K562 (cell line): ENCODE measurements around the gene ZNF692. TPM values are rescaled to one million over a fixed set of nuclear protein-coding genes. Genes with fewer than 3 reads are reported as not detected.
A peak's percentile ranks its signal among the peaks of the same experiment; 100 is the strongest.

Source experiments
- ATAC-seq: fragments of 200-7000 bp; cut with Tn5 transposase; 3 replicates; pipeline ENCODE4 v1.9.1; 2020; ENCODE audit warnings: moderate library complexity
- BruUV-seq: library from RNA; stranded (reverse); fragments of 400-500 nt; replicated peaks from 2 replicates; lab custom pipeline; 2021; lab: Mats Ljungman, UMichigan
- CTCF ChIA-PET: fragments of 300-600 bp; formaldehyde crosslinking; extraction: SDS; loops from one replicate; lab custom pipeline; 2021; ENCODE audit warnings: low intra/inter-chr PET ratio; lab: Yijun Ruan, JAX
- POLR2A ChIA-PET: fragments of 300-600, 350-650 bp; sonication (Branson Sonifier 250); formaldehyde crosslinking; extraction: SDS; loops from one replicate; lab custom pipeline; 2021; ENCODE audit warnings: antibody characterized with exemption, inconsistent platforms; lab: Yijun Ruan, JAX
- DNase-seq, 4 experiments: peaks; one replicate each; pipeline versions ENCODE4 v3.0.0 to v3.0.0-alpha.2; 2011 to 2018; ENCODE audit warnings: low spot score in 3 of 4, mixed read lengths in 3 of 4; ENCODE audit errors: extremely low read depth in 1 of 4
- FAIRE-seq: peaks from 2 replicates; lab custom pipeline; 2011; peaks lifted over from hg19 to GRCh38; lab: Jason Lieb, UNC
- H2AFZ ChIP-seq: 2 replicates; pipeline ENCODE4 v1.6.0; 2011; ENCODE audit warnings: low read depth, low read length, control low read depth, inconsistent platforms
- H3K27ac ChIP-seq: fragments of 200-600 bp; 3 replicates; pipeline ENCODE4 v1.8.0; 2011; ENCODE audit warnings: low read depth, mild to moderate bottlenecking, control low read depth, inconsistent platforms, low read length, moderate library complexity, mixed read lengths; ENCODE audit errors: extremely low read depth
- H3K27me3 ChIP-seq, 2 experiments: fragments of 300-600 bp in 1 of 2; 2 replicates in 1 of 2; 3 replicates in 1 of 2; pipeline versions ENCODE4 v1.6.0 to v1.8.0; 2011; ENCODE audit warnings: inconsistent platforms in 2 of 2, low read length in 2 of 2, mild to moderate bottlenecking in 1 of 2, mixed read lengths in 1 of 2, moderate library complexity in 1 of 2; ENCODE audit not compliant: control insufficient read depth in 2 of 2, insufficient read depth in 2 of 2
- H3K36me3 ChIP-seq: fragments of 300-600 bp; 3 replicates; pipeline ENCODE4 v1.8.0; 2011; ENCODE audit warnings: mild to moderate bottlenecking, low read length, inconsistent platforms; ENCODE audit not compliant: control insufficient read depth, insufficient read depth
- H3K4me1 ChIP-seq, 2 experiments: fragments of 200-600 bp in 1 of 2; replicated peaks in 1 of 2; 2 replicates in 1 of 2; 3 replicates in 1 of 2; pipeline versions ENCODE4 v1.5.1 to v1.8.0; 2011; ENCODE audit warnings: inconsistent platforms in 2 of 2, low read length in 2 of 2, mild to moderate bottlenecking in 1 of 2, mixed read lengths in 1 of 2, moderate library complexity in 1 of 2; ENCODE audit not compliant: control insufficient read depth in 2 of 2, insufficient read depth in 2 of 2
- H3K4me2 ChIP-seq: 2 replicates; pipeline ENCODE4 v1.6.1; 2011; ENCODE audit warnings: low read length, control low read depth, inconsistent platforms, mixed read lengths; ENCODE audit not compliant: insufficient read depth
- H3K4me3 ChIP-seq: fragments of 200-600 bp; sonication (generic), shearing (Covaris generic); 2 replicates; pipeline ENCODE4 v1.5.1; 2016; ENCODE audit warnings: control low read depth, inconsistent platforms
- H3K79me2 ChIP-seq: fragments of 200-600 bp; 3 replicates; pipeline ENCODE4 v1.8.0; 2011; ENCODE audit warnings: low read length, inconsistent platforms; ENCODE audit not compliant: control insufficient read depth, insufficient read depth
- H3K9ac ChIP-seq, 2 experiments: 2 replicates each; pipeline versions ENCODE4 v1.6.0 to v1.6.1; 2011; ENCODE audit warnings: low read depth in 2 of 2, low read length in 2 of 2, control low read depth in 1 of 2, inconsistent platforms in 1 of 2, mild to moderate bottlenecking in 1 of 2, mixed read lengths in 1 of 2; ENCODE audit not compliant: insufficient read depth in 1 of 2
- H3K9me1 ChIP-seq: one replicate; pipeline ENCODE4 v1.6.0; 2011; ENCODE audit warnings: inconsistent platforms, mild to moderate bottlenecking, low read length, moderate library complexity; ENCODE audit not compliant: control insufficient read depth, insufficient read depth
- H3K9me3 ChIP-seq: replicated peaks from 2 replicates; pipeline ENCODE4 v1.5.1; 2011; ENCODE audit warnings: low read depth, low read length, inconsistent platforms; ENCODE audit not compliant: control insufficient read depth, insufficient read depth
- H4K20me1 ChIP-seq: replicated peaks from 2 replicates; pipeline ENCODE4 v1.6.1; 2011; ENCODE audit warnings: low read length, inconsistent platforms, mixed read lengths; ENCODE audit not compliant: control insufficient read depth, insufficient read depth
- ELF4 ChIP-seq: fragments of 450-650 bp; formaldehyde crosslinking; IDR thresholded peaks from 2 replicates; pipeline ENCODE4 v1.4.0; 2022; ENCODE audit warnings: missing genetic modification characterization
- ETV1 ChIP-seq: fragments of 450-650 bp; conservative IDR thresholded peaks from 2 replicates; pipeline ENCODE4 v1.6.1; 2016; ENCODE audit warnings: missing genetic modification characterization, control low read depth, low read depth, missing compliant biosample characterization
- HNRNPLL ChIP-seq: fragments of 200-400 bp; formaldehyde crosslinking; IDR thresholded peaks from 2 replicates; pipeline ENCODE4 v1.6.1; 2017; ENCODE audit warnings: low read length, low read depth, mild to moderate bottlenecking; ENCODE audit not compliant: poor library complexity, severe bottlenecking
- MAZ ChIP-seq, 2 experiments: fragments of 450-650 bp in 1 of 2; sonication (generic) in 1 of 2; formaldehyde crosslinking; IDR thresholded peaks in 1 of 2; conservative IDR thresholded peaks in 1 of 2; 2 replicates each; pipeline versions ENCODE4 v1.4.0 to v1.5.0; 2020; ENCODE audit warnings: mild to moderate bottlenecking in 1 of 2, missing genetic modification reagents in 1 of 2
- MIER1 ChIP-seq: fragments of 450-650 bp; IDR thresholded peaks from 2 replicates; pipeline ENCODE4 v1.6.1; 2016; ENCODE audit warnings: antibody characterized with exemption, mild to moderate bottlenecking, low read depth
- NCOR1 ChIP-seq: fragments of 450-650 bp; IDR thresholded peaks from 2 replicates; pipeline ENCODE4 v1.6.1; 2016; ENCODE audit warnings: mild to moderate bottlenecking, moderate library complexity
- POLR2A ChIP-seq: fragments of 450-650 bp; conservative IDR thresholded peaks from 2 replicates; pipeline ENCODE4 v1.6.1; 2016
- POLR2H ChIP-seq: IDR thresholded peaks from 2 replicates; pipeline ENCODE4 v1.6.1; 2016; ENCODE audit warnings: missing genetic modification characterization, low read depth, mild to moderate bottlenecking, control low read depth, missing compliant biosample characterization, moderate library complexity
- SUPT5H ChIP-seq: fragments of 450-650 bp; IDR thresholded peaks from 2 replicates; pipeline ENCODE4 v1.6.1; 2016
- ZNF431 ChIP-seq: sonication (generic); formaldehyde crosslinking; IDR thresholded peaks from 2 replicates; pipeline ENCODE4 v1.8.0; 2022; ENCODE audit warnings: mild to moderate bottlenecking, missing genetic modification reagents
- WGBS: fragments of 100-300 bp; shearing (Covaris generic); methylation state at CpG from one replicate; pipeline ENCODE4 v1.1.6; 2016; ENCODE audit warnings: low coverage, mixed read lengths; ENCODE audit not compliant: insufficient coverage; ENCODE audit errors: missing lambda C conversion rate; 5-methylcytosine and 5-hydroxymethylcytosine counted together
- in situ Hi-C: fragments of 300-500 bp; cut with MboI; formaldehyde crosslinking; loops from 4 replicates; pipeline ENCODE4 v1.15.0; 2018; ENCODE audit warnings: inconsistent platforms, mixed read lengths
- intact Hi-C: fragments of 100-400 bp; cut with micrococcal nuclease; formaldehyde crosslinking; loops from 2 replicates; pipeline ENCODE4 v1.14.2; 2022
- polyA plus RNA-seq, 8 experiments: library from polyadenylated mRNA; depleted of rRNA in 4 of 8; stranded (reverse) in 5 of 8; unstranded in 3 of 8; fragments of >200 nt; fragmentation: Nextera tagmentation in 2 of 8; fragmentation: Illumina TruSeq in 1 of 8; extraction: Ambion mirVana in 2 of 8; extraction: Trizol in 1 of 8; gene quantifications; 2 replicates each; pipeline versions ENCODE4 v1.2.1 to v1.2.3, GENCODE V29; 2011 to 2014; ENCODE audit warnings: inconsistent platforms in 1 of 8, missing spikeins in 1 of 8
- total RNA-seq, 7 experiments: library from RNA; depleted of rRNA in 6 of 7; stranded (reverse); fragments of >200 nt in 6 of 7; fragmentation: Illumina TruSeq in 2 of 7; extraction: Trizol in 2 of 7; gene quantifications; 2 replicates each; pipeline versions ENCODE4 v1.2.1 to v1.2.3, GENCODE V29; 2011 to 2021; ENCODE audit warnings: low replicate concordance in 1 of 7
- TF ChIP-seq, protein P1 (sequence below): sonication (generic); formaldehyde crosslinking; IDR thresholded peaks from 2 replicates; pipeline ENCODE4 v1.8.1; 2022; ENCODE audit warnings: missing genetic modification reagents
- TF ChIP-seq, protein P2 (sequence below): fragments of 450-650 bp; formaldehyde crosslinking; IDR thresholded peaks from 2 replicates; pipeline ENCODE4 v1.4.0; 2020; ENCODE audit warnings: mild to moderate bottlenecking, moderate library complexity
- TF ChIP-seq, protein P3 (sequence below): sonication (generic); formaldehyde crosslinking; IDR thresholded peaks from 2 replicates; pipeline ENCODE4 v1.8.0; 2022; ENCODE audit warnings: mild to moderate bottlenecking, low read depth, missing genetic modification reagents
- TF ChIP-seq, protein P4 (sequence below): sonication (generic); formaldehyde crosslinking; IDR thresholded peaks from 2 replicates; pipeline ENCODE4 v1.8.0; 2023; ENCODE audit warnings: mild to moderate bottlenecking, missing genetic modification reagents

ZNF692 gene
- total and polyA plus RNA-seq, 9 of the 15 experiments (the other 6 are each of a cell fraction or from before 2014, with no cell fraction given), result 8.4 to 143 (median 55.9) TPM

DNA sequence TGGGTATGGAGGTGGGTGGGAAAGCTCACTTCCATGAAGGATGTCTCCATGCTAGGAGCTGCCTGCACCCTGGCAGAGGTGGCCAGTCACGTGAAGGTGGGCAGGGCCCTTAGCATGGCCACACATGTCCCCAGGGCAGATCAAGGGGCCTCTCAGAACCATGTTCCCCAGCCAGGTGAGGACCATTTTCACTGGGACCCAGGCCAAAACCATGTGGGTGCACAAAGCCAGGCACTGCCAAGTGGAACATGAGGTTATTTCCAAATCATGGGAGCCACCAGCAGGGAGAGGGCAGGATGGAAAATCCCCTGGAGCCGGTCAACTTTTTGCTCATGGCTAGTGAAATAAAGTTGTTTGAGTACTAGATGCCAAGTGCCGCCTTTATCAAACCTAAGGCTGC lies 9.7 kb downstream of the ZNF692 start (continued):
- TF ChIP-seq, protein P1, sequence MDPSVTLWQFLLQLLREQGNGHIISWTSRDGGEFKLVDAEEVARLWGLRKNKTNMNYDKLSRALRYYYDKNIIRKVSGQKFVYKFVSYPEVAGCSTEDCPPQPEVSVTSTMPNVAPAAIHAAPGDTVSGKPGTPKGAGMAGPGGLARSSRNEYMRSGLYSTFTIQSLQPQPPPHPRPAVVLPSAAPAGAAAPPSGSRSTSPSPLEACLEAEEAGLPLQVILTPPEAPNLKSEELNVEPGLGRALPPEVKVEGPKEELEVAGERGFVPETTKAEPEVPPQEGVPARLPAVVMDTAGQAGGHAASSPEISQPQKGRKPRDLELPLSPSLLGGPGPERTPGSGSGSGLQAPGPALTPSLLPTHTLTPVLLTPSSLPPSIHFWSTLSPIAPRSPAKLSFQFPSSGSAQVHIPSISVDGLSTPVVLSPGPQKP (CRISPR knock-in tag), result no peak
- TF ChIP-seq POLR2H (tag) (no peak), POLR2A (peak; percentile 42; the same call in 1 of the 2 replicates), HNRNPLL (no peak), NCOR1 (no peak), MAZ (CRISPR knock-in tag; conservative IDR thresholded peaks at IDR 0.05 in 1 of 2, IDR thresholded peaks at IDR 0.05 in 1 of 2) (no peak), SUPT5H (0 out of 2 replicates have a peak, but pooled peaks have one; percentile 9)
- TF ChIP-seq, protein P2, sequence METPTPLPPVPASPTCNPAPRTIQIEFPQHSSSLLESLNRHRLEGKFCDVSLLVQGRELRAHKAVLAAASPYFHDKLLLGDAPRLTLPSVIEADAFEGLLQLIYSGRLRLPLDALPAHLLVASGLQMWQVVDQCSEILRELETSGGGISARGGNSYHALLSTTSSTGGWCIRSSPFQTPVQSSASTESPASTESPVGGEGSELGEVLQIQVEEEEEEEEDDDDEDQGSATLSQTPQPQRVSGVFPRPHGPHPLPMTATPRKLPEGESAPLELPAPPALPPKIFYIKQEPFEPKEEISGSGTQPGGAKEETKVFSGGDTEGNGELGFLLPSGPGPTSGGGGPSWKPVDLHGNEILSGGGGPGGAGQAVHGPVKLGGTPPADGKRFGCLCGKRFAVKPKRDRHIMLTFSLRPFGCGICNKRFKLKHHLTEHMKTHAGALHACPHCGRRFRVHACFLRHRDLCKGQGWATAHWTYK, result no peak

DNA sequence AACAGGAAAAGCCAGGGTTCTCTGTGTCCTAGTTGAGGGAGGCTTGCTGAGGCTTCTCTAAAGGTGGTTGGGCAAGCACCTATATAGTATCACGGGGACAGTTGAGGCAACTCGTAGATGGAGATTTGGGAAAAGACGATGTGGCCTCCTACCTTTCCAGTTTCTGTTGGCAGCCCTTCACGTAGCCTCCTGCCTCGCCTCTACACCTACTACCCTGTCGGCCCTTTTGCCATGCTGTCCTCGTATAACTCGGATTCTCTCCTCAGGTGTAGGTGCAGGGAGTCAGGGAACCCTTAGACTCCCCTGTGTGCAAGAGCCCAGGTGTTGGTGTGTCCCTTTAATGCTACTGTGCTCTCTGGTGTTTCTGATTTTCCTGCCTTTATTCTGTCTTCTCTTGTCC lies 10.3 kb downstream of the ZNF692 start:
- intact Hi-C loops (no loop called here), in situ Hi-C loops (no loop called here)
- Histone ChIP-seq H3K9me3 (no peaks in the 10 kb centered on the region), H3K36me3 (peaks cover 95% of the 10 kb centered on the region), H3K27ac (no peak overlapping the region; the same call in 2 of the 3 replicates), H3K9ac (no peak overlapping the region), H3K27me3 (no peaks in the 10 kb centered on the region), H2AFZ (no peak overlapping the region), H3K9me1 (no peaks in the 10 kb centered on the region), H3K4me2 (no peak overlapping the region), H3K79me2 (peaks cover 13% of the 10 kb centered on the region; the same call in 1 of the 3 replicates), H4K20me1 (peaks cover 4% of the 10 kb centered on the region; the same call in 1 of the 2 replicates), H3K4me1 (peaks cover 7 to 21% of the 10 kb centered on the region in 2 experiments; a peak in 3 of 5 replicates), H3K4me3 (no peak overlapping the region)
- DNase-seq (no peak), ATAC-seq (no peak), FAIRE-seq (no peak)
- BruUV-seq, result no TSS peak
- TF ChIP-seq ETV1 (tag), result no peak
- TF ChIP-seq ZNF431 (CRISPR knock-in tag), result no peak
- TF ChIP-seq, protein P3, sequence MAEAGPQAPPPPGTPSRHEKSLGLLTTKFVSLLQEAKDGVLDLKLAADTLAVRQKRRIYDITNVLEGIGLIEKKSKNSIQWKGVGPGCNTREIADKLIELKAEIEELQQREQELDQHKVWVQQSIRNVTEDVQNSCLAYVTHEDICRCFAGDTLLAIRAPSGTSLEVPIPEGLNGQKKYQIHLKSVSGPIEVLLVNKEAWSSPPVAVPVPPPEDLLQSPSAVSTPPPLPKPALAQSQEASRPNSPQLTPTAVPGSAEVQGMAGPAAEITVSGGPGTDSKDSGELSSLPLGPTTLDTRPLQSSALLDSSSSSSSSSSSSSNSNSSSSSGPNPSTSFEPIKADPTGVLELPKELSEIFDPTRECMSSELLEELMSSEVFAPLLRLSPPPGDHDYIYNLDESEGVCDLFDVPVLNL (CRISPR knock-in tag), result no peak
- peak; percentile 60; the same call in 1 of the 2 replicates for TF ChIP-seq POLR2A
- TF ChIP-seq, protein P4, sequence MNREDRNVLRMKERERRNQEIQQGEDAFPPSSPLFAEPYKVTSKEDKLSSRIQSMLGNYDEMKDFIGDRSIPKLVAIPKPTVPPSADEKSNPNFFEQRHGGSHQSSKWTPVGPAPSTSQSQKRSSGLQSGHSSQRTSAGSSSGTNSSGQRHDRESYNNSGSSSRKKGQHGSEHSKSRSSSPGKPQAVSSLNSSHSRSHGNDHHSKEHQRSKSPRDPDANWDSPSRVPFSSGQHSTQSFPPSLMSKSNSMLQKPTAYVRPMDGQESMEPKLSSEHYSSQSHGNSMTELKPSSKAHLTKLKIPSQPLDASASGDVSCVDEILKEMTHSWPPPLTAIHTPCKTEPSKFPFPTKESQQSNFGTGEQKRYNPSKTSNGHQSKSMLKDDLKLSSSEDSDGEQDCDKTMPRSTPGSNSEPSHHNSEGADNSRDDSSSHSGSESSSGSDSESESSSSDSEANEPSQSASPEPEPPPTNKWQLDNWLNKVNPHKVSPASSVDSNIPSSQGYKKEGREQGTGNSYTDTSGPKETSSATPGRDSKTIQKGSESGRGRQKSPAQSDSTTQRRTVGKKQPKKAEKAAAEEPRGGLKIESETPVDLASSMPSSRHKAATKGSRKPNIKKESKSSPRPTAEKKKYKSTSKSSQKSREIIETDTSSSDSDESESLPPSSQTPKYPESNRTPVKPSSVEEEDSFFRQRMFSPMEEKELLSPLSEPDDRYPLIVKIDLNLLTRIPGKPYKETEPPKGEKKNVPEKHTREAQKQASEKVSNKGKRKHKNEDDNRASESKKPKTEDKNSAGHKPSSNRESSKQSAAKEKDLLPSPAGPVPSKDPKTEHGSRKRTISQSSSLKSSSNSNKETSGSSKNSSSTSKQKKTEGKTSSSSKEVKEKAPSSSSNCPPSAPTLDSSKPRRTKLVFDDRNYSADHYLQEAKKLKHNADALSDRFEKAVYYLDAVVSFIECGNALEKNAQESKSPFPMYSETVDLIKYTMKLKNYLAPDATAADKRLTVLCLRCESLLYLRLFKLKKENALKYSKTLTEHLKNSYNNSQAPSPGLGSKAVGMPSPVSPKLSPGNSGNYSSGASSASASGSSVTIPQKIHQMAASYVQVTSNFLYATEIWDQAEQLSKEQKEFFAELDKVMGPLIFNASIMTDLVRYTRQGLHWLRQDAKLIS (CRISPR knock-in tag), result 0 out of 2 replicates have a peak, but pooled peaks have one; percentile 23
- TF ChIP-seq MIER1, result no peak
- TF ChIP-seq ELF4 (CRISPR knock-in tag), result no peak
- 0 out of 2 replicates have a peak, but pooled peaks have one; percentile 40 for TF ChIP-seq SUPT5H
- ChIA-PET CTCF (no interaction called here), POLR2A (interaction anchor here (1.8 kb wide), 1 partner anchor 10 kb away, joined by 9 read pairs; the partner anchor contains the start of gene ZNF692)
- WGBS, result 90% methylated on average over 6 of the region's 8 CpGs
